Keratinocyte (primary cell): ENCODE results near the gene AIP.

Experiments
- EZH2 ChIP-seq: IDR thresholded peaks from one replicate; pipeline ENCODE4 v1.6.1; 2012; ENCODE audit warnings: inconsistent platforms, mild to moderate bottlenecking, low read length, moderate library complexity
- TF ChIP-seq, protein P1 (sequence below), 3 experiments: IDR thresholded peaks in 1 of 3; conservative IDR thresholded peaks in 1 of 3; optimal IDR thresholded peaks in 1 of 3; 2 replicates in 2 of 3; 3 replicates in 1 of 3; pipeline versions ENCODE3 to v1.5.1; 2011; ENCODE audit warnings: low read length in 3 of 3, mild to moderate bottlenecking in 3 of 3, moderate library complexity in 2 of 3, control low read depth in 1 of 3, inconsistent platforms in 1 of 3; ENCODE audit not compliant: insufficient read depth in 2 of 3; ENCODE audit errors: extremely low read depth in 1 of 3

DNA sequence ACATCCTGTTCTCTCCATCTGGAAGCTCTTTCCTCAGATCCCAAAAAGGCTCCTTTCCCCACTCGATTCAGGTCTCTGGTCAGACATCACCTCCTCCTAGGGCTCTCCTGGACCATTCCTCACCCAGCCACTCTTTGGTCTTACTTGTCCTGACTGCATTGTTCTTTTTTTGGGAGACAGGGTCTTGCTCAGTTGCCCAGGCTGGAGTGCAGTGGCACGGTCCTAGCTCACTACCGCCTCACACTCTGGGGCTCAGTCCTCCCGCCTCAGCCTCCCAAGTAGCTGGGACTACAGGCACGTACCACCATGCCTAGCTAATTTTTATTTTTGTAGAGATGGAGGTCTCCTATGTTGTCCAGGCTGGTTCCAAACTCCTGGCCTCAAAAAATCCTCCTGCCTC, 37.3 kb upstream of the AIP start:
- TF ChIP-seq, protein P1, sequence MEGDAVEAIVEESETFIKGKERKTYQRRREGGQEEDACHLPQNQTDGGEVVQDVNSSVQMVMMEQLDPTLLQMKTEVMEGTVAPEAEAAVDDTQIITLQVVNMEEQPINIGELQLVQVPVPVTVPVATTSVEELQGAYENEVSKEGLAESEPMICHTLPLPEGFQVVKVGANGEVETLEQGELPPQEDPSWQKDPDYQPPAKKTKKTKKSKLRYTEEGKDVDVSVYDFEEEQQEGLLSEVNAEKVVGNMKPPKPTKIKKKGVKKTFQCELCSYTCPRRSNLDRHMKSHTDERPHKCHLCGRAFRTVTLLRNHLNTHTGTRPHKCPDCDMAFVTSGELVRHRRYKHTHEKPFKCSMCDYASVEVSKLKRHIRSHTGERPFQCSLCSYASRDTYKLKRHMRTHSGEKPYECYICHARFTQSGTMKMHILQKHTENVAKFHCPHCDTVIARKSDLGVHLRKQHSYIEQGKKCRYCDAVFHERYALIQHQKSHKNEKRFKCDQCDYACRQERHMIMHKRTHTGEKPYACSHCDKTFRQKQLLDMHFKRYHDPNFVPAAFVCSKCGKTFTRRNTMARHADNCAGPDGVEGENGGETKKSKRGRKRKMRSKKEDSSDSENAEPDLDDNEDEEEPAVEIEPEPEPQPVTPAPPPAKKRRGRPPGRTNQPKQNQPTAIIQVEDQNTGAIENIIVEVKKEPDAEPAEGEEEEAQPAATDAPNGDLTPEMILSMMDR (optimal IDR thresholded peaks at IDR 0.05 in 1 of 3, IDR thresholded peaks at IDR 0.05 in 1 of 3, conservative IDR thresholded peaks at IDR 0.05 in 1 of 3; ENCODE audit: extremely low read depth in 1 of 3, insufficient read depth in 2 of 3, low read length in 3 of 3), result no peak
- no peak for TF ChIP-seq EZH2
